Sigmoid colon (tissue), 4 donors: Measurements from ENCODE around the gene ABI1.

ENCODE experiments used
- CTCF ChIP-seq, 4 experiments: fragments of 450-650 bp in 3 of 4; fragments of 200-600 bp in 1 of 4; IDR thresholded peaks; one replicate each; pipeline ENCODE4 v1.5.1; 2016 to 2019; ENCODE audit warnings: antibody characterized with exemption in 4 of 4, mild to moderate bottlenecking in 3 of 4, moderate library complexity in 2 of 4
- POLR2A ChIP-seq, 2 donors: fragments of 450-650 bp; IDR thresholded peaks; one replicate each; pipeline ENCODE4 v1.6.1; 2016; ENCODE audit warnings: antibody characterized with exemption in 2 of 2, mild to moderate bottlenecking in 2 of 2, moderate library complexity in 2 of 2
- POLR2AphosphoS5 ChIP-seq, 4 donors: sonication (generic); formaldehyde crosslinking; IDR thresholded peaks; one replicate each; pipeline ENCODE4 v1.6.1; 2017; ENCODE audit warnings: antibody characterized with exemption in 4 of 4

GRCh38 chr10:26773633-26774032 lies 87.1 kb downstream of the ABI1 start:
- TF ChIP-seq CTCF (IDR thresholded peaks at IDR 0.05): no peak
- TF ChIP-seq POLR2AphosphoS5 (IDR thresholded peaks at IDR 0.05): no peak
- no peak for TF ChIP-seq POLR2A (IDR thresholded peaks at IDR 0.05)
